ENCODE measurements around the gene FAM118B. TPM values are rescaled to one million over a fixed set of nuclear protein-coding genes. Genes with fewer than 3 reads are reported as not detected.

Gene FAM118B
- total and polyA plus RNA-seq, 2 donors (not counting 1 experiment from before 2014, with no cell fraction given) = 21.0 to 30.3 TPM

DNA sequence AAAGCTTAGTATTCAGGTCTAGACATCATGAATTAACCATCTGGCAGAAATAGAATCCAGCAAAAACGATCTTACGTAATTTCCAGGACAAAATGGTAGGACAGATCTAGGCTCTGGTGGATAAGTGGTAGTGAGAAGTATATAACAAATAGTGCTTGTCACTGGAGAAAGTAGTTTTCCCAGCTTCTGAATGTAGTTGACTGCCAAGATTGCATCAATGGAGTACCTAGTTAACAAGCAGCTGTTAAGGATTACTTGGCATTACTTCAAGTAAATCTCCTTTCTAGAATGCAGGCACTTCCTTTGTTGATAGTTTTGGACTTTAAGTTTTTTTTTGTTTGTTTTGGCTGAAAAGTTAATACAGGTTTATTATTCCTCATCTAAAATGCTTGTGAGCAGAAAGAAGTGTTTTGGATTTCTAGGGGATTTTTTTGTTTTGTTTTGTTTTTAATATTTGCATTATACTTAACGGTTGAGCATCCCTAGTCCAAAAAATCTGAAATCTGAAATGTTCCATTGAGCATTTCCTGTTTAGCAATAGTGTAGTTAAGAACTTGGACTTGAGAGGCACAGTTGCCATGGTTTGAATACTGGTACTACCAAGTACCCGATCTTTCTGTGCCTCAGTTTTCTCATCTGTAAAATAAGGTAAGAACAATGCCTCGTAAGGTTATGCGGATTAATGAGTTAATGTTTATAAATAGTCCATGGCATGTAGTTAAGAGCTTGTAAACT is 20.3 kb downstream of the FAM118B start:
- no peak overlapping the region for H3K4me2 ChIP-seq (ENCODE audit: extremely low read depth, insufficient read depth, low read length)
- no peaks in the 10 kb centered on the region for H4K20me1 ChIP-seq (ENCODE audit: control insufficient read depth, extremely low read depth, insufficient read depth, low read length)
- no peaks in the 10 kb centered on the region for H3K79me2 ChIP-seq (ENCODE audit: control insufficient read depth, insufficient read depth, low read length)
- no peaks in the 10 kb centered on the region for H3K4me1 ChIP-seq (ENCODE audit: control insufficient read depth, extremely low read depth, insufficient read depth, low read length)
- no peaks in the 10 kb centered on the region for H3K9me3 ChIP-seq (ENCODE audit: control insufficient read depth, insufficient read depth, low read depth, low read length)
- no peak for TF ChIP-seq EZH2 (IDR thresholded peaks at IDR 0.05; ENCODE audit: low read length, missing control alignments)
- TF ChIP-seq, protein P1, sequence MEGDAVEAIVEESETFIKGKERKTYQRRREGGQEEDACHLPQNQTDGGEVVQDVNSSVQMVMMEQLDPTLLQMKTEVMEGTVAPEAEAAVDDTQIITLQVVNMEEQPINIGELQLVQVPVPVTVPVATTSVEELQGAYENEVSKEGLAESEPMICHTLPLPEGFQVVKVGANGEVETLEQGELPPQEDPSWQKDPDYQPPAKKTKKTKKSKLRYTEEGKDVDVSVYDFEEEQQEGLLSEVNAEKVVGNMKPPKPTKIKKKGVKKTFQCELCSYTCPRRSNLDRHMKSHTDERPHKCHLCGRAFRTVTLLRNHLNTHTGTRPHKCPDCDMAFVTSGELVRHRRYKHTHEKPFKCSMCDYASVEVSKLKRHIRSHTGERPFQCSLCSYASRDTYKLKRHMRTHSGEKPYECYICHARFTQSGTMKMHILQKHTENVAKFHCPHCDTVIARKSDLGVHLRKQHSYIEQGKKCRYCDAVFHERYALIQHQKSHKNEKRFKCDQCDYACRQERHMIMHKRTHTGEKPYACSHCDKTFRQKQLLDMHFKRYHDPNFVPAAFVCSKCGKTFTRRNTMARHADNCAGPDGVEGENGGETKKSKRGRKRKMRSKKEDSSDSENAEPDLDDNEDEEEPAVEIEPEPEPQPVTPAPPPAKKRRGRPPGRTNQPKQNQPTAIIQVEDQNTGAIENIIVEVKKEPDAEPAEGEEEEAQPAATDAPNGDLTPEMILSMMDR (conservative IDR thresholded peaks at IDR 0.05 in 1 of 2, IDR thresholded peaks at IDR 0.05 in 1 of 2; ENCODE audit: low read depth in 1 of 2, low read length in 2 of 2) = no peak
- no peaks in the 10 kb centered on the region for H3K27me3 ChIP-seq (ENCODE audit: control insufficient read depth, insufficient read depth, low read length)
- no peak overlapping the region for H3K9ac ChIP-seq (ENCODE audit: insufficient read depth, low read length)
- no peak overlapping the region for H2AFZ ChIP-seq (ENCODE audit: low read length)
- no peak overlapping the region for H3K27ac ChIP-seq (ENCODE audit: insufficient read depth, low read length)
- H3K36me3 ChIP-seq (ENCODE audit: control insufficient read depth, insufficient read depth, low read length) = peaks cover 2% of the 10 kb centered on the region
- no peak overlapping the region for H3K4me3 ChIP-seq (replicated peaks in 1 of 4; ENCODE audit: control extremely low read depth in 1 of 4, insufficient read depth in 1 of 4, low read depth in 3 of 4, low read length in 4 of 4)
- peak; percentile 59 to 70 for DNase-seq (ENCODE audit: low read depth in 2 of 2)

DNA sequence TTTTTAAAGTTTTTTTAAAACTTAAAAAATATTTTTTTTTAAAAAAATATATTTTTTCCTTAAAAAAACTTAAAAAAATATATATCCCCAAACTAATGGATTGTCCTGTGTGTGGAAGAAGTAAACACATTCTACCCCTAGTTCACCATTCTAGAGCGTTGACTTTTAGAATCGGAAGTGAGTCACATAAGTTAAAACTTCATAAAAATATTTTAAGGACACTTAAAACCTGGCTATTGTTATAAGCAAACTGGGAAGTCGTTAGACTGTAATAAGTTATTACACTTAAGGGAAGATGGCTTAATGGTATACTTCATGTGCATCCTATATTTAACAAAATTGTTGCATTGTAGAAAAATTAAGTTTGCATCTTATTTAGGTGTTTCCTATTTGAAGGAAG is 21.1 kb downstream of the FAM118B start:
- Histone ChIP-seq H3K27ac (ENCODE audit: insufficient read depth, low read length) (no peak overlapping the region), H3K4me2 (ENCODE audit: extremely low read depth, insufficient read depth, low read length) (no peak overlapping the region), H3K36me3 (ENCODE audit: control insufficient read depth, insufficient read depth, low read length) (peaks cover 2% of the 10 kb centered on the region), H3K9ac (ENCODE audit: insufficient read depth, low read length) (no peak overlapping the region), H2AFZ (ENCODE audit: low read length) (no peak overlapping the region), H3K4me1 (ENCODE audit: control insufficient read depth, extremely low read depth, insufficient read depth, low read length) (no peaks in the 10 kb centered on the region), H3K9me3 (ENCODE audit: control insufficient read depth, insufficient read depth, low read depth, low read length) (no peaks in the 10 kb centered on the region), H3K27me3 (ENCODE audit: control insufficient read depth, insufficient read depth, low read length) (no peaks in the 10 kb centered on the region), H3K79me2 (ENCODE audit: control insufficient read depth, insufficient read depth, low read length) (no peaks in the 10 kb centered on the region), H4K20me1 (ENCODE audit: control insufficient read depth, extremely low read depth, insufficient read depth, low read length) (no peaks in the 10 kb centered on the region), H3K4me3 (replicated peaks in 1 of 4; ENCODE audit: control extremely low read depth in 1 of 4, insufficient read depth in 1 of 4, low read depth in 3 of 4, low read length in 4 of 4) (no peak overlapping the region)
- TF ChIP-seq, protein P1 (conservative IDR thresholded peaks at IDR 0.05 in 1 of 2, IDR thresholded peaks at IDR 0.05 in 1 of 2; ENCODE audit: low read depth in 1 of 2, low read length in 2 of 2) = no peak
- DNase-seq (ENCODE audit: low read depth in 2 of 2) = no peak

DNA sequence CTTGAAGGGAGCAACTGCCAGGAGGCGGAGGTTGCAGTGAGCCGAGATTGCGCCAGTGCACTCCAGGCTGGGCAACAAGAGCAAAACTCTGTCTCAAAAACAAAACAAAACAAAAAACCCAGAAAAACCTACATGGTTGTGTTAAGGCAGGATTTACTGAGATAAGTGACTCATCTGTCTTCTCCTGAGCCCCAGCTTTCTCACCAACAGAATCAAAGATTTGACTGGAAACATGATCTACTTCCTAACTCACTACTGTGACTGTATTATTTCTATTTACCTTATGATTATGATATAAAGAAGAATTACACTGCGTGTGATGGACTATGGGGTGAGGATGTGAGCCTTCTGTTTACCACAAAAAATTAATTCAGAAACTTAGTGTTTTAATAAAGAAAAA is 21.8 kb downstream of the FAM118B start:
- Histone ChIP-seq H3K4me2 (ENCODE audit: extremely low read depth, insufficient read depth, low read length) (no peak overlapping the region), H3K9ac (ENCODE audit: insufficient read depth, low read length) (no peak overlapping the region), H3K4me3 (replicated peaks in 1 of 4; ENCODE audit: control extremely low read depth in 1 of 4, insufficient read depth in 1 of 4, low read depth in 3 of 4, low read length in 4 of 4) (no peak overlapping the region), H2AFZ (ENCODE audit: low read length) (no peak overlapping the region), H3K4me1 (ENCODE audit: control insufficient read depth, extremely low read depth, insufficient read depth, low read length) (no peaks in the 10 kb centered on the region), H3K27ac (ENCODE audit: insufficient read depth, low read length) (no peak overlapping the region), H4K20me1 (ENCODE audit: control insufficient read depth, extremely low read depth, insufficient read depth, low read length) (no peaks in the 10 kb centered on the region), H3K79me2 (ENCODE audit: control insufficient read depth, insufficient read depth, low read length) (no peaks in the 10 kb centered on the region), H3K9me3 (ENCODE audit: control insufficient read depth, insufficient read depth, low read depth, low read length) (no peaks in the 10 kb centered on the region), H3K36me3 (ENCODE audit: control insufficient read depth, insufficient read depth, low read length) (peaks cover 2% of the 10 kb centered on the region), H3K27me3 (ENCODE audit: control insufficient read depth, insufficient read depth, low read length) (no peaks in the 10 kb centered on the region)
- DNase-seq (ENCODE audit: low read depth in 2 of 2) = peak in 1 of 2 donors; percentile 22
- no peak for TF ChIP-seq EZH2 (IDR thresholded peaks at IDR 0.05; ENCODE audit: low read length, missing control alignments)
- TF ChIP-seq, protein P1 (conservative IDR thresholded peaks at IDR 0.05 in 1 of 2, IDR thresholded peaks at IDR 0.05 in 1 of 2; ENCODE audit: low read depth in 1 of 2, low read length in 2 of 2) = no peak
